ENCODE results near the gene UFD1. TPM values are rescaled to one million over a fixed set of nuclear protein-coding genes. Genes with fewer than 3 reads are reported as not detected.
"Not testable (repeated sequence)": the region's sequence is repeated elsewhere in the genome, so short reads cannot be mapped to it uniquely, and the experiment has no call there.

The UFD1 gene
- total RNA-seq, 1 donor from 2014 or later: 75.8 TPM

GRCh38 chr22:19438298-19438697 is 40.7 kb downstream of the UFD1 start:
- Mint-ChIP-seq H3K9me3 (ENCODE audit: low read depth) (no peaks in the 10 kb centered on the region), H3K36me3 (ENCODE audit: low read depth) (peaks cover 7% of the 10 kb centered on the region), H3K27me3 (ENCODE audit: low read depth) (no peaks in the 10 kb centered on the region), H3K27ac (ENCODE audit: unreplicated experiment) (no peak overlapping the region), H3K4me1 (ENCODE audit: low read depth) (peaks cover 11% of the 10 kb centered on the region), H3K4me3 (ENCODE audit: unreplicated experiment) (no peak overlapping the region)
- TF ChIP-seq, protein P1, sequence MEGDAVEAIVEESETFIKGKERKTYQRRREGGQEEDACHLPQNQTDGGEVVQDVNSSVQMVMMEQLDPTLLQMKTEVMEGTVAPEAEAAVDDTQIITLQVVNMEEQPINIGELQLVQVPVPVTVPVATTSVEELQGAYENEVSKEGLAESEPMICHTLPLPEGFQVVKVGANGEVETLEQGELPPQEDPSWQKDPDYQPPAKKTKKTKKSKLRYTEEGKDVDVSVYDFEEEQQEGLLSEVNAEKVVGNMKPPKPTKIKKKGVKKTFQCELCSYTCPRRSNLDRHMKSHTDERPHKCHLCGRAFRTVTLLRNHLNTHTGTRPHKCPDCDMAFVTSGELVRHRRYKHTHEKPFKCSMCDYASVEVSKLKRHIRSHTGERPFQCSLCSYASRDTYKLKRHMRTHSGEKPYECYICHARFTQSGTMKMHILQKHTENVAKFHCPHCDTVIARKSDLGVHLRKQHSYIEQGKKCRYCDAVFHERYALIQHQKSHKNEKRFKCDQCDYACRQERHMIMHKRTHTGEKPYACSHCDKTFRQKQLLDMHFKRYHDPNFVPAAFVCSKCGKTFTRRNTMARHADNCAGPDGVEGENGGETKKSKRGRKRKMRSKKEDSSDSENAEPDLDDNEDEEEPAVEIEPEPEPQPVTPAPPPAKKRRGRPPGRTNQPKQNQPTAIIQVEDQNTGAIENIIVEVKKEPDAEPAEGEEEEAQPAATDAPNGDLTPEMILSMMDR (IDR thresholded peaks at IDR 0.05): no peak
- DNase-seq (ENCODE audit: low spot score): no peak

DNA sequence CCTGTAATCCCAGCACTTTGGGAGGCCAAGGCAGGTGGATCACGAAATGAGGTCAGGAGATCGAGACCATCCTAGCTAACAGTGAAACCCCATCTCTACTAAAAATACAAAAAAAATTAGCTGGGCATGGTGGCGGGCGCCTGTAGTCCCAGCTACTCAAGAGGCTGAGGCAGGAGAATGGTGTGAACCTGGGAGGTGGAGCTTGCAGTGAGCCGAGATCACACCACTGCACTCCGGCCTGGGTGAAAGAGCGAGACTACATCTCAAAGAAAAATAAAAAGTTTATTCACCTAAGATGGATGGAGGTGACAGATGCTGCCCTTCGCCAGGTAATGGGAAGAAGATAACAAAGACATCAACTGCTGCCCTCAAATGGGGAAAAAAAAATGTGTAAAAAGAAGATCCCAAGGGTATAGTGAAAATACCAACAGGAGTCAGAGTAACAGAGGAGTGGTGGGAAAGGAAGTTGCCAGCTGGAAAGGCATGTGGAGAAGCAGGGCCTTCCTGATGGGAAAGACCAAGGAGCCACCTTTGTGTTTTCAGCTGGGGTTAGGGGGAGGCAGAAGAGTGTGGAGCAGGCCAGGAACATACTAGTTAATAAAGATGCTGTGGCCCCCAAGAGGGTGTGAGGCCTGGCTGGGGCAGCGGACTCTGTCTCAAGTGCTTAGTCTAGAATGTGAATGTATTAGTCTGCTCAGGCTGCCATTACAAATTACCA is 42.4 kb downstream of the UFD1 start:
- DNase-seq (ENCODE audit: low spot score); H3K36me3 Mint-ChIP-seq (ENCODE audit: low read depth); H3K9me3 Mint-ChIP-seq (ENCODE audit: low read depth); H3K4me3 Mint-ChIP-seq (ENCODE audit: unreplicated experiment); H3K27me3 Mint-ChIP-seq (ENCODE audit: low read depth): not testable (repeated sequence)
- H3K4me1 Mint-ChIP-seq (ENCODE audit: low read depth): peaks cover 20% of the 10 kb centered on the region
- peak overlapping the region; percentile 68 for H3K27ac Mint-ChIP-seq (ENCODE audit: unreplicated experiment)

- H3K36me3 Mint-ChIP-seq (ENCODE audit: low read depth): peaks cover 7% of the 10 kb centered on the region
- H3K27me3 Mint-ChIP-seq (ENCODE audit: low read depth): no peaks in the 10 kb centered on the region
- TF ChIP-seq, protein P1 (IDR thresholded peaks at IDR 0.05): no peak
- no peaks in the 10 kb centered on the region for H3K9me3 Mint-ChIP-seq (ENCODE audit: low read depth)
- no peak overlapping the region for H3K27ac Mint-ChIP-seq (ENCODE audit: unreplicated experiment)
- no peak for DNase-seq (ENCODE audit: low spot score)
- H3K4me1 Mint-ChIP-seq (ENCODE audit: low read depth): peaks cover 30% of the 10 kb centered on the region
- H3K4me3 Mint-ChIP-seq (ENCODE audit: unreplicated experiment): no peak overlapping the region
Observed at GRCh38 chr22:19434829-19435580, 44.0 kb downstream of the UFD1 start.

GRCh38 chr22:19434401-19434800 is 44.6 kb downstream of the UFD1 start:
- Mint-ChIP-seq H3K4me3 (ENCODE audit: unreplicated experiment) (no peak overlapping the region), H3K4me1 (ENCODE audit: low read depth) (peaks cover 36% of the 10 kb centered on the region), H3K9me3 (ENCODE audit: low read depth) (no peaks in the 10 kb centered on the region), H3K27me3 (ENCODE audit: low read depth) (no peaks in the 10 kb centered on the region), H3K27ac (ENCODE audit: unreplicated experiment) (peak overlapping the region; percentile 49), H3K36me3 (ENCODE audit: low read depth) (peaks cover 7% of the 10 kb centered on the region)
- DNase-seq (ENCODE audit: low spot score): no peak
- TF ChIP-seq, protein P1 (IDR thresholded peaks at IDR 0.05): no peak

DNA sequence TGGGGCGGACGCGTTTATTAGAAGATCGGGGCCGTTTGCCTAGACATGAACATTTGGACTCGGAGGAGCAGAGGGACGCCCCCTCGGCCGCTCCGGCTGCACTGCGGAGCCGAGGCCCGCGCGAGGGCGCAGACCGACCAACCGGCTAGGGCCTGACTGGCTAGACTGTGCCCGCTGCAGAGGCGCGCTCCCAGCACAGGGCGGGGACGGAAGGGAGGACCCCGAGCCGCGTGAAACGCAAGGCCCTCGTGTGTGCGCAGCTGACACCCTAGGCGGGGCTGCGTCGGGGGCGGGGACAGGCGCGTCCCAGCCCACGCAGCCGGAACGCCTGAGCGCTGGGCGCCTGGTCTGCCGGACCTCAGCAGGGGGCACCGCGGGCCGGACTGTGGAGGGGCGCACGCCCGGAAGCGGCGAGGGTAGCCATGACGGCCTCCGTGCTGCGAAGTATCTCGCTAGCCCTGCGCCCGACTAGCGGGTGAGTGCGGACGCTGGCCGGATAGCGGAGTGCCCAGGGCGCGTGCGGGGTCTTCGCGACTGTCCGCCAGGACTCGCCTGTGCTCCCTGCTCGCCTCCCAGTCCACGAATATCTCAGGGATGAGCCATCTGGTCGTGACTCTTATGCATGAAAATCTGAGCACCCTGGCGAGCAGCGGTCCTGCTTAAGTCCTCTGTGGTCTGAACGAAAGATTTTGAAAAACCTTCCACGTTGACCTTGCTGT is 46.7 kb downstream of the UFD1 start, which contains the start of gene MRPL40:
Gene MRPL40 (plus strand): TSS at position 413 of the 719 bp plus-strand sequence. CDS start 10 bp downstream, at position 423.
- peak within 1 kb of the TSS; percentile 93 for H3K27ac Mint-ChIP-seq (ENCODE audit: unreplicated experiment)
- H3K36me3 Mint-ChIP-seq (ENCODE audit: low read depth): peaks cover 4% of the 10 kb centered on the region
- peak; percentile 99 for DNase-seq (ENCODE audit: low spot score)
- H3K4me3 Mint-ChIP-seq (ENCODE audit: unreplicated experiment): peak within 1 kb of the TSS; percentile 77
- TF ChIP-seq, protein P1 (IDR thresholded peaks at IDR 0.05): peak; percentile 4
- no peaks in the 10 kb centered on the region for H3K27me3 Mint-ChIP-seq (ENCODE audit: low read depth)
- peaks cover 49% of the 10 kb centered on the region for H3K4me1 Mint-ChIP-seq (ENCODE audit: low read depth)
- H3K9me3 Mint-ChIP-seq (ENCODE audit: low read depth): no peaks in the 10 kb centered on the region

Data from chondrocyte (in vitro differentiated cells).